WTC11 (cell line): ENCODE measurements around the gene MCM6. TPM values are rescaled to one million over a fixed set of nuclear protein-coding genes. Genes with fewer than 3 reads are reported as not detected.

Experiments used
- ATAC-seq: fragments of 200-7000 bp; cut with Tn5 transposase; 2 replicates; pipeline ENCODE4 v1.10.0; 2021; ENCODE audit warnings: mild to moderate bottlenecking, moderate library complexity
- CTCF ChIA-PET: fragments of 300-600 bp; sonication (Branson Sonifier 250); formaldehyde crosslinking; loops from one replicate; lab custom pipeline; 2021; ENCODE audit warnings: antibody characterized with exemption; lab: Charles Lee
- POLR2A ChIA-PET: fragments of 350-600 bp; sonication (Branson Sonifier 250); formaldehyde crosslinking; loops from one replicate; lab custom pipeline; 2021; ENCODE audit warnings: antibody characterized with exemption; lab: Charles Lee
- DNase-seq: peaks from one replicate; pipeline ENCODE4 v3.0.0; 2021; ENCODE audit warnings: low spot score
- H3K27ac Mint-ChIP-seq: 2 replicates; pipeline ENCODE4 v1.8.0; 2021; ENCODE audit warnings: mixed read lengths
- H3K27me3 Mint-ChIP-seq: 2 replicates; pipeline ENCODE4 v1.8.0; 2021; ENCODE audit warnings: low read depth, mild to moderate bottlenecking, moderate library complexity, mixed read lengths
- H3K36me3 Mint-ChIP-seq: 2 replicates; pipeline ENCODE4 v1.8.0; 2021; ENCODE audit warnings: mixed read lengths
- H3K4me1 Mint-ChIP-seq: 2 replicates; pipeline ENCODE4 v1.8.0; 2022; ENCODE audit warnings: mixed read lengths
- H3K4me3 Mint-ChIP-seq: 2 replicates; pipeline ENCODE4 v1.8.0; 2021; ENCODE audit warnings: mild to moderate bottlenecking, moderate library complexity, mixed read lengths
- H3K9me3 Mint-ChIP-seq: 2 replicates; pipeline ENCODE4 v1.8.0; 2021; ENCODE audit warnings: mixed read lengths
- CBFB ChIP-seq: sonication (generic); formaldehyde crosslinking; IDR thresholded peaks from 2 replicates; pipeline ENCODE4 v1.8.1; 2022; ENCODE audit warnings: mild to moderate bottlenecking, low read depth, missing genetic modification reagents
- CREM ChIP-seq: sonication (generic); formaldehyde crosslinking; IDR thresholded peaks from 2 replicates; pipeline ENCODE4 v1.8.1; 2022; ENCODE audit warnings: mild to moderate bottlenecking, missing genetic modification reagents, moderate library complexity
- FOXP1 ChIP-seq: sonication (generic); formaldehyde crosslinking; IDR thresholded peaks from 2 replicates; pipeline ENCODE4 v1.8.0; 2022; ENCODE audit warnings: missing genetic modification reagents, mild to moderate bottlenecking, moderate library complexity, borderline replicate concordance
- JAZF1 ChIP-seq: fragments of 250-450 bp; sonication (Bioruptor Pico); IDR thresholded peaks from 2 replicates; pipeline ENCODE4 v1.9.0; 2021; ENCODE audit warnings: moderate library complexity, mild to moderate bottlenecking, inconsistent platforms
- MYBL2 ChIP-seq: sonication (generic); formaldehyde crosslinking; IDR thresholded peaks from 2 replicates; pipeline ENCODE4 v1.8.1; 2023; ENCODE audit warnings: mild to moderate bottlenecking, moderate library complexity, missing genetic modification reagents
- OVOL2 ChIP-seq: fragments of 250-450 bp; sonication (Bioruptor Pico); IDR thresholded peaks from 2 replicates; pipeline ENCODE4 v1.9.0; 2021; ENCODE audit warnings: mild to moderate bottlenecking, borderline replicate concordance
- RELA ChIP-seq: sonication (generic); formaldehyde crosslinking; IDR thresholded peaks from 2 replicates; pipeline ENCODE4 v1.8.1; 2022; ENCODE audit warnings: missing genetic modification reagents, mild to moderate bottlenecking, borderline replicate concordance
- SMAD4 ChIP-seq: sonication (generic); formaldehyde crosslinking; IDR thresholded peaks from 2 replicates; pipeline ENCODE4 v1.8.0; 2022; ENCODE audit warnings: mild to moderate bottlenecking, missing genetic modification reagents
- TEAD1 ChIP-seq: sonication (generic); formaldehyde crosslinking; IDR thresholded peaks from 2 replicates; pipeline ENCODE4 v1.8.0; 2022; ENCODE audit warnings: mild to moderate bottlenecking, missing genetic modification reagents
- total RNA-seq: library from RNA; stranded (reverse); gene quantifications from 3 replicates; pipeline ENCODE4 v1.2.3, GENCODE V29; 2021
- TF ChIP-seq, protein P1 (sequence below): sonication (generic); formaldehyde crosslinking; IDR thresholded peaks from 2 replicates; pipeline ENCODE4 v1.8.0; 2022; ENCODE audit warnings: mild to moderate bottlenecking, missing genetic modification reagents
- TF ChIP-seq, protein P2 (sequence below): sonication (generic); formaldehyde crosslinking; IDR thresholded peaks from 2 replicates; pipeline ENCODE4 v1.8.1; 2023; ENCODE audit warnings: mild to moderate bottlenecking, missing genetic modification reagents, moderate library complexity

MCM6 gene
- total RNA-seq, 1 experiment from 2014 or later = 107 TPM

DNA sequence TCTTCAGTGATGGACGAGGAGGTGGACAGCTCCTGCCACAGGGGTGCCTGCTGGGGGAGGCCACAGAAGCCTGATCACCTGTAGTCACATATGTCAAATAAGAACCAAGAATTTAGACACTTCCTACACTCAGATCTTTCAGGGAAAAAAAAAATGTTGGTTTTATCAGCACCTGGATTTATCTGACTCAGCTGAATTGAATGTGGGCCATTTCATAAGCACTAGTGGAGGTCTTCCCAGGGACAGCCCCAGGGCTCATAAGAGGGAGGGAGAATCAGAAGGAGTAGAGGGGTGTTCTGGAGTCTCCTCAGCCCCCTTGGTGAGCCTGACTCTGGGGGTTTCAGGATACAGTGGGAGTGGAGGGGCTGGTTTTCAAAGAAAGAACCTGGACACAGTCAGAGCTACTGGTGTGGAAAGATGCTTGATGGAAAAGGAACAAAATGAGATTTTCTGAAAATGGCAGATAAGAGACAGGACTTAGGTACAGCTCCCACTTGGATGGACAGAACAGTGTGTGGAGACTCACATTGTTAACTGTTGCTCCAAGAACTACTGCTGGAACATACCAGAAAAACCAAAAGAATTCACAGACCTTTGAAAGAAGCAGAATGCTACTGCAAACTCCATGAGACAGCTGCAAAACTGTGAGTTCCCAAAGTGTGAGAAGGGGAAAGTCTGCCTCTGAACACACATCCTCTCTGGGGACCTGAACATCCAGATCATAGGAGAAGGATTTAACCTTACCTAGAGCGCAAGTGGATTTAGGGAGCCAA lies 84.6 kb downstream of the MCM6 start:
- Mint-ChIP-seq H3K27me3 (no peaks in the 10 kb centered on the region), H3K4me3 (no peak overlapping the region), H3K27ac (no peak overlapping the region), H3K36me3 (no peaks in the 10 kb centered on the region), H3K9me3 (peaks cover 10% of the 10 kb centered on the region), H3K4me1 (no peaks in the 10 kb centered on the region)
- TF ChIP-seq RELA (CRISPR knock-in tag) = no peak
- TF ChIP-seq, protein P1, sequence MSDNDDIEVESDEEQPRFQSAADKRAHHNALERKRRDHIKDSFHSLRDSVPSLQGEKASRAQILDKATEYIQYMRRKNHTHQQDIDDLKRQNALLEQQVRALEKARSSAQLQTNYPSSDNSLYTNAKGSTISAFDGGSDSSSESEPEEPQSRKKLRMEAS (CRISPR knock-in tag) = no peak
- no peak for TF ChIP-seq JAZF1 (CRISPR knock-in tag)
- TF ChIP-seq MYBL2 (CRISPR knock-in tag) = no peak
- TF ChIP-seq, protein P2, sequence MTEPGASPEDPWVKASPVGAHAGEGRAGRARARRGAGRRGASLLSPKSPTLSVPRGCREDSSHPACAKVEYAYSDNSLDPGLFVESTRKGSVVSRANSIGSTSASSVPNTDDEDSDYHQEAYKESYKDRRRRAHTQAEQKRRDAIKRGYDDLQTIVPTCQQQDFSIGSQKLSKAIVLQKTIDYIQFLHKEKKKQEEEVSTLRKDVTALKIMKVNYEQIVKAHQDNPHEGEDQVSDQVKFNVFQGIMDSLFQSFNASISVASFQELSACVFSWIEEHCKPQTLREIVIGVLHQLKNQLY (CRISPR knock-in tag) = no peak
- TF ChIP-seq FOXP1 (CRISPR knock-in tag) = no peak
- TF ChIP-seq SMAD4 (CRISPR knock-in tag) = no peak
- no peak for TF ChIP-seq CREM (CRISPR knock-in tag)
- no peak for TF ChIP-seq TEAD1 (CRISPR knock-in tag)
- ATAC-seq (no peak), DNase-seq (no peak)
- ChIA-PET CTCF (interaction anchor here (0.9 kb wide), 1 partner anchor 803 kb away, joined by 4 read pairs; no protein-coding TSS in a partner anchor), POLR2A (no interaction called here)

DNA sequence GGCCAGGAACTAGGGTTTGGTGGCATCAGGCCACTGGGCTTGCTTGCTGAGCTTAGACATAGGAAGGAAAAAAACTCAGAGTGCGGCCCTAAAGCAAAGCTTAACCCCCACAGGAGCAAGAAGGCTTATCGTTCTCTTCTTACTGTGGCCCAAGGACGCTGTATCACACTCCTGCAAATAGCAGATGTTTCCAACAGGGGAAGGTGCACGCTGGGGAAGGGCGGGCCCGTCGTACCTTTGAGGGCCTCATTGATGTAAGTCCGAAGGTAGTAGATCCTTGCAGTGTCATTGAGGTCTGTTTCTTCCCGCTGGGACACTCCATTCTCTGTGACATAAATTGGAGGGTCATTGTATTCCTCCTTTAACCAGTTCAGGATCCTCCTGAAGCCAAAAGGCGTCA lies 85.8 kb downstream of the MCM6 start:
- no peak overlapping the region for H3K4me3 Mint-ChIP-seq
- ChIA-PET CTCF (interaction anchor here (0.6 kb wide), 1 partner anchor 21 kb away, joined by 3 read pairs; no protein-coding TSS in a partner anchor), POLR2A (no interaction called here)
- H3K9me3 Mint-ChIP-seq = peaks cover 16% of the 10 kb centered on the region
- no peaks in the 10 kb centered on the region for H3K4me1 Mint-ChIP-seq
- H3K27me3 Mint-ChIP-seq = no peaks in the 10 kb centered on the region
- ATAC-seq (no peak), DNase-seq (no peak)
- H3K36me3 Mint-ChIP-seq = peaks cover 9% of the 10 kb centered on the region
- TF ChIP-seq CBFB (CRISPR knock-in tag) (no peak), OVOL2 (no peak)
- no peak overlapping the region; the same call in 1 of the 2 replicates for H3K27ac Mint-ChIP-seq

Other genes with a start within 250 kb of the MCM6 start
- 64.3 to 73.9 TPM (median 68.1 TPM) in 3 replicates for gene UBXN4, start 134.6 kb downstream of the MCM6 start, total RNA-seq
- 0.02 TPM in 1 of 3 replicates, not detected in the others for gene LCT, start 39.3 kb downstream of the MCM6 start, total RNA-seq
- gene DARS1, start 109.2 kb upstream of the MCM6 start, total RNA-seq = 80.9 to 95.5 TPM (median 91.7 TPM) in 3 replicates
- gene CXCR4, start 241.7 kb upstream of the MCM6 start, total RNA-seq = 1.3 to 2.1 TPM (median 1.9 TPM) in 3 replicates